Sciatic nerve (tissue), 2 donors: ENCODE results near the gene RPS24. TPM values are rescaled to one million over a fixed set of nuclear protein-coding genes. Genes with fewer than 3 reads are reported as not detected.
"Not testable (repeated sequence)": the region's sequence is repeated elsewhere in the genome, so short reads cannot be mapped to it uniquely, and the experiment has no call there.

Experiments used
- ATAC-seq: fragments of 200-7000 bp; cut with Tn5 transposase; one replicate; pipeline ENCODE4 v1.9.1; 2020; ENCODE audit warnings: mild to moderate bottlenecking, moderate library complexity
- DNase-seq: peaks from one replicate; pipeline ENCODE4 v3.0.0-alpha.2; 2020; ENCODE audit warnings: low spot score
- intact Hi-C: fragments of 100-400 bp; cut with DNase I; formaldehyde crosslinking; loops from one replicate; pipeline ENCODE4 v1.14.2; 2022
- total RNA-seq: library from RNA; stranded (reverse); fragmentation: NEBNext Ultra II Directional; extraction: Animal tissue kit (Norgen Biotek cat#: 25700); gene quantifications from one replicate; pipeline ENCODE4 v1.2.1, GENCODE V29; 2021
- donor health status: DM: no; HTN: no; CAD: no.
- donor health status: DM: no; HTN: no; CAD: no.

The RPS24 gene
- total RNA-seq, 1 donor from 2014 or later = 1,000 TPM

- DNase-seq (no peak), ATAC-seq (no peak)
- intact Hi-C loops = loop anchor here (5.0 kb wide), 1 partner anchor 1152 kb away; no protein-coding TSS in a partner anchor
Observed at GRCh38 chr10:78045237-78045636, 11.6 kb downstream of the RPS24 start.

GRCh38 chr10:78045856-78046255 is 12.2 kb downstream of the RPS24 start:
- ATAC-seq = no peak
- intact Hi-C loops = loop anchor here (5.0 kb wide), 1 partner anchor 1151 kb away; no protein-coding TSS in a partner anchor

GRCh38 chr10:78046711-78047269 is 13.1 kb downstream of the RPS24 start:
- intact Hi-C loops = loop anchor here (5.0 kb wide), 1 partner anchor 1151 kb away; no protein-coding TSS in a partner anchor
- DNase-seq = no peak
- no peak for ATAC-seq

More at GRCh38 chr10:78045856-78046255, 12.2 kb downstream of the RPS24 start:
- no peak for DNase-seq

GRCh38 chr10:78047314-78047891 is 13.7 kb downstream of the RPS24 start:
- peak; percentile 85 for ATAC-seq

GRCh38 chr10:78049851-78050250 is 16.2 kb downstream of the RPS24 start:
- no peak for ATAC-seq
- DNase-seq = no peak
- intact Hi-C loops = loop anchor here (5.0 kb wide), 1 partner anchor 1147 kb away; no protein-coding TSS in a partner anchor

More at GRCh38 chr10:78047314-78047891, 13.7 kb downstream of the RPS24 start:
- peak; percentile 95 for DNase-seq
- intact Hi-C loops = loop anchor here (5.0 kb wide), 1 partner anchor 1150 kb away; no protein-coding TSS in a partner anchor

GRCh38 chr10:78053211-78053868 is 19.7 kb downstream of the RPS24 start:
- no peak for DNase-seq
- no peak for ATAC-seq
- intact Hi-C loops = no loop called here

- ATAC-seq (no peak), DNase-seq (no peak)
- intact Hi-C loops = no loop called here
Observed at GRCh38 chr10:78058562-78058961, 24.9 kb downstream of the RPS24 start.

- DNase-seq = no peak
- intact Hi-C loops = no loop called here
- no peak for ATAC-seq
Observed at GRCh38 chr10:78059906-78060702, 26.4 kb downstream of the RPS24 start.

- ATAC-seq (no peak), DNase-seq (no peak)
- intact Hi-C loops = no loop called here
Observed at GRCh38 chr10:78062296-78062695, 28.6 kb downstream of the RPS24 start.

- intact Hi-C loops = no loop called here
- DNase-seq = no peak
- ATAC-seq = no peak
Observed at GRCh38 chr10:78063236-78063635, 29.6 kb downstream of the RPS24 start.

GRCh38 chr10:78064919-78065318 is 31.3 kb downstream of the RPS24 start:
- intact Hi-C loops, ATAC-seq, DNase-seq: not testable (repeated sequence)

GRCh38 chr10:78065611-78066010 is 31.9 kb downstream of the RPS24 start:
- DNase-seq = no peak
- no peak for ATAC-seq
- intact Hi-C loops = no loop called here

GRCh38 chr10:78066012-78066411 is 32.3 kb downstream of the RPS24 start:
- DNase-seq (no peak), ATAC-seq (no peak)
- intact Hi-C loops = no loop called here

- DNase-seq (no peak), ATAC-seq (no peak)
- intact Hi-C loops = no loop called here
Observed at GRCh38 chr10:78066728-78067430, 33.2 kb downstream of the RPS24 start.

- intact Hi-C loops = no loop called here
- ATAC-seq (no peak), DNase-seq (no peak)
Observed at GRCh38 chr10:78069151-78069550, 35.5 kb downstream of the RPS24 start.

- intact Hi-C loops, ATAC-seq, DNase-seq: not testable (repeated sequence)
Observed at GRCh38 chr10:78070064-78070463, 36.4 kb downstream of the RPS24 start.

- no peak for ATAC-seq
- intact Hi-C loops = no loop called here
- no peak for DNase-seq
Observed at GRCh38 chr10:78070726-78071125, 37.1 kb downstream of the RPS24 start.

GRCh38 chr10:78071140-78071856 is 37.6 kb downstream of the RPS24 start:
- DNase-seq (no peak), ATAC-seq (no peak)
- intact Hi-C loops = no loop called here
